Suprapubic skin (tissue), 4 donors: ENCODE results near the gene MGAT1. TPM values are rescaled to one million over a fixed set of nuclear protein-coding genes. Genes with fewer than 3 reads are reported as not detected.

Experiments
- DNase-seq, 2 donors: peaks; one replicate each; pipeline ENCODE4 v3.0.0-alpha.2; 2019; ENCODE audit warnings: low spot score in 2 of 2
- H3K27ac ChIP-seq: fragments of 200-600 bp; sonication (generic); one replicate; pipeline ENCODE4 v1.5.1; 2019
- H3K27me3 ChIP-seq: fragments of 200-600 bp; sonication (generic); one replicate; pipeline ENCODE4 v1.5.1; 2019
- H3K36me3 ChIP-seq: fragments of 200-600 bp; sonication (generic); one replicate; pipeline ENCODE4 v1.5.1; 2019
- H3K4me1 ChIP-seq: fragments of 200-600 bp; sonication (generic); one replicate; pipeline ENCODE4 v1.5.1; 2019
- H3K4me3 ChIP-seq: fragments of 200-600 bp; sonication (generic); one replicate; pipeline ENCODE4 v1.5.1; 2019; ENCODE audit warnings: mild to moderate bottlenecking
- H3K9me3 ChIP-seq: fragments of 200-600 bp; sonication (generic); one replicate; pipeline ENCODE4 v1.5.1; 2019
- CTCF ChIP-seq, 2 donors: fragments of 200-600 bp in 1 of 2; fragments of 450-650 bp in 1 of 2; sonication (generic) in 1 of 2; IDR thresholded peaks; one replicate each; pipeline ENCODE4 v1.5.1; 2016 to 2019; ENCODE audit warnings: antibody characterized with exemption in 2 of 2, mild to moderate bottlenecking in 1 of 2, moderate library complexity in 1 of 2
- EP300 ChIP-seq: sonication (generic); formaldehyde crosslinking; IDR thresholded peaks from one replicate; pipeline ENCODE4 v1.6.1; 2017; ENCODE audit warnings: antibody characterized with exemption
- POLR2A ChIP-seq, 2 donors: fragments of 450-650 bp; IDR thresholded peaks; one replicate each; pipeline ENCODE4 v1.6.1; 2017; ENCODE audit warnings: antibody characterized with exemption in 2 of 2, mild to moderate bottlenecking in 2 of 2, moderate library complexity in 2 of 2
- POLR2AphosphoS5 ChIP-seq, 3 donors: sonication (generic); formaldehyde crosslinking; IDR thresholded peaks; one replicate each; pipeline ENCODE4 v1.6.1; 2017; ENCODE audit warnings: antibody characterized with exemption in 3 of 3
- WGBS: methylation state at CpG from one replicate; pipeline ENCODE4 v1.1.5; 2018; 5-methylcytosine and 5-hydroxymethylcytosine counted together
- total RNA-seq, 4 donors: library from RNA; depleted of rRNA; stranded (reverse); fragments of >200 nt; gene quantifications; one replicate each; pipeline ENCODE4 v1.1.0, GENCODE V29; 2016

Gene MGAT1
- total RNA-seq, 4 donors from 2014 or later: 122 to 137 (median 125) TPM

- 86% methylated on average over 2 of the region's 2 CpGs for WGBS
- TF ChIP-seq CTCF (IDR thresholded peaks at IDR 0.05) (no peak), POLR2AphosphoS5 (IDR thresholded peaks at IDR 0.05) (no peak), POLR2A (IDR thresholded peaks at IDR 0.05) (no peak), EP300 (no peak)
These were observed 66.1 kb downstream of the MGAT1 start for GRCh38 chr5:180736536-180736935.

More at GRCh38 chr5:180736536-180736935, 66.1 kb downstream of the MGAT1 start:
- no peak for DNase-seq
- H3K36me3 ChIP-seq: no peaks in the 10 kb centered on the region
- no peak overlapping the region for H3K27ac ChIP-seq
- no peaks in the 10 kb centered on the region for H3K9me3 ChIP-seq
- H3K27me3 ChIP-seq: peaks cover 18% of the 10 kb centered on the region
- no peak overlapping the region for H3K4me3 ChIP-seq
- H3K4me1 ChIP-seq: no peaks in the 10 kb centered on the region

Other genes starting within 250 kb of the MGAT1 start
- gene SCGB3A1, start 211.3 kb downstream of the MGAT1 start, total RNA-seq: 1 to 10 TPM in 3 of 4 donors, not detected in 1; 2.2 to 7.8 (median 4.1) TPM
- 1 to 10 TPM in 3 of 4 donors, under 1 TPM in 1; 0.79 to 8.9 (median 1.4) TPM for gene FLT4, start 153.2 kb downstream of the MGAT1 start, total RNA-seq
- not detected for gene OR2Y1, start 62.7 kb downstream of the MGAT1 start, total RNA-seq
- gene ZFP62, start 58.5 kb upstream of the MGAT1 start, total RNA-seq: 10 to 100 TPM; 35.5 to 41.1 (median 39.1) TPM
- under 1 TPM in 2 of 4 donors, not detected in 2; 0.51 to 0.79 TPM for gene BTNL8, start 96.4 kb upstream of the MGAT1 start, total RNA-seq
- gene BTNL3, start 186.0 kb upstream of the MGAT1 start, total RNA-seq: not detected
- 10 to 100 TPM; 13.4 to 98.3 (median 27.7) TPM for gene BTNL9, start 237.5 kb upstream of the MGAT1 start, total RNA-seq